KOPT-K1 (cell line): ENCODE results near the gene ADCY10.

Source experiments
- H3K27ac ChIP-seq: fragments of 200-600 bp; sonication (generic); 2 replicates; pipeline ENCODE4 v1.5.1; 2016; ENCODE audit warnings: antibody characterized with exemption, mild to moderate bottlenecking, low read depth, low read length; ENCODE audit not compliant: poor library complexity, severe bottlenecking
- H3K36me3 ChIP-seq: fragments of 200-600 bp; sonication (generic); 2 replicates; pipeline ENCODE4 v1.5.1; 2017; ENCODE audit warnings: antibody characterized with exemption, mild to moderate bottlenecking, low read length, moderate library complexity; ENCODE audit not compliant: insufficient read depth
- H3K9me3 ChIP-seq: fragments of 200-600 bp; sonication (generic); 2 replicates; pipeline ENCODE4 v1.5.1; 2017; ENCODE audit warnings: antibody characterized with exemption, low read length, mild to moderate bottlenecking; ENCODE audit not compliant: insufficient read depth, poor library complexity, severe bottlenecking

ADCY10 gene

GRCh38 chr1:167763525-167764220 is 150.3 kb downstream of the ADCY10 start:
- Histone ChIP-seq H3K36me3 (peaks cover 32% of the 10 kb centered on the region), H3K27ac (peak overlapping the region; percentile 95), H3K9me3 (no peaks in the 10 kb centered on the region)

DNA sequence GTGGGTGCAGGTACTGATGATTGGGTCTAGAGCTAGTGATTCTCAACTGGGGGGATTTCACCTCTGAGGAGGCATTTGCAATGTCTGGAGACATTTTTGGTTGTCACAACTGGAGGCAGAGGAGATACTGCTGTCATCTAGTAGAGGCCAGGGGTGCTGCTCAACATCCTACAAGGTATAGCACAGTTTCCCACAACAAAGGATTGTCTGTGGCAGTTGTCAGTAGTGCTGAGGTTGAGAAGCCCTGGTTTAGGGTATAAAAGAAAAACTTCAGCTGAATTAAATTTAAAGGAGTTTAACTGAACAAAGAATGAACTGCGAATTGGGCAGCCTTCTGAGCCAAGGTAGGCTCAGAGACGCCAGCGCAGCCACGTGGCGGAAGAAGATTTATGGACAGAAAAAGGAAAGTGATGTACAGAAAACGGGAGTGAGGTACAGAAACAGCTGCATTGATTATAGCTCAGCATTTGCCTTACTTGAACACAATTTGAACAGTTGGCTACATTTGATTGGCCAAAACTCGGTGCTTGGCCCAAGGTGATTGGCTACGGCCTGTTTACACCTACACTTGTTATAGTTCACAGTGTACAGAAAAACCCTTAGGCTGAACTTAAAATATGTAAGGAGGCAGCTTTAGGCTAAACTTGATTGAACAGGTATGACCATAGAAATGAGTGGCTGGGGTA is 151.7 kb downstream of the ADCY10 start:
- Histone ChIP-seq H3K9me3 (no peaks in the 10 kb centered on the region), H3K36me3 (peaks cover 17% of the 10 kb centered on the region), H3K27ac (peak overlapping the region; percentile 95)

GRCh38 chr1:167761400-167761799 is 152.5 kb downstream of the ADCY10 start:
- Histone ChIP-seq H3K27ac (peak overlapping the region; percentile 95), H3K36me3 (peaks cover 9% of the 10 kb centered on the region), H3K9me3 (no peaks in the 10 kb centered on the region)
